CD4-positive, alpha-beta T cell treated with Interleukin-10 for 1 hour (primary cell): ENCODE measurements around the gene HAGHL.

ENCODE experiments used
- DNase-seq: peaks from one replicate; pipeline ENCODE4 v3.0.0-alpha.2; 2020

The HAGHL gene, protein sequence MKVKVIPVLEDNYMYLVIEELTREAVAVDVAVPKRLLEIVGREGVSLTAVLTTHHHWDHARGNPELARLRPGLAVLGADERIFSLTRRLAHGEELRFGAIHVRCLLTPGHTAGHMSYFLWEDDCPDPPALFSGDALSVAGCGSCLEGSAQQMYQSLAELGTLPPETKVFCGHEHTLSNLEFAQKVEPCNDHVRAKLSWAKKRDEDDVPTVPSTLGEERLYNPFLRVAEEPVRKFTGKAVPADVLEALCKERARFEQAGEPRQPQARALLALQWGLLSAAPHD

DNA sequence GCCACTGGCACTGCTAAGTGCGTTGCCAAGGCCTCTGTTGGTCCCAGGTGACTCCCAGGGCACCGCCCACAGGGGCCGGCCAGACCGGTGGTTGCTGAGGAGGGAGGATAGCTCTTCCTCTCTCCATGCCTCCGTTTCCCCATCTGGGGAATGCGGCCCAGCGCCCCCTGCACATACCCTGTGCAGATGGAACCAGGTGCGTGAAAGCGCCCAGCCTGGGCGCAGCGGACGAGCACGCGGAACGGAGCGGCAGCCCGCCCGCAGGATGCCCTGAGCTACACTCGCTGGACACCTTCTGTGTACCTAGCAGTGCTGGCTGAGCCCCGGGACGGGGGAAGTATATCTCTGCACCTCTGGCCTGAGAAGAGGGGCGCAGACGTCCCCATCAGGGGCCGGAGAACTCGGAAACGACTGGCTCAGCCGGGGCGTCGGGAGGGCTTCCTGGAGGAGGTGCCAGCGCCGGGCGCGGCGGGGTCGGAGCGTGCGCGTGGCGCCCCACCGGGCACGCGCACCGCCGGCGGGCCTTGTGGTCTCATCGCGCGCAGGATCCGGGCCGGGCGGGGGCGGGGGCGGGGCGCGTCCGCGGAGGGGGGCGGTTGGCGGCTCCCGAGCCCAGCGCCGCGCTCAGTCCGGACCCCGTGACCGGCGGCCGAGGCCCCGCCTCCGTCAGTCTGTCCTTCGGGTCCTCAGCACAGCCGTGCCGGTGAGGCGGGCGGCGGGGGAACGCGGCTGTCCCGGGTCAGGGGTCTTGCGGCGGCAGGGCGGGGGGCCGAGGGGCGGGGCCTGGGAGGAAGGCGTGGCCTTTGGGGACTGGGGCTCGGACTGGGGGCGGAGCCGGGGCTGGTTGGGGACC is at the start of gene HAGHL, which contains the start of gene CCDC78:
Gene HAGHL, plus strand, starts transcription at position 669 of the 853 bp plus-strand sequence. CDS start 404 bp downstream, outside the sequence.
Gene CCDC78, minus strand, starts transcription at position 6 of the 853 bp plus-strand sequence. CDS start 76 bp downstream, outside the sequence.
- DNase-seq = peak; percentile 74

DNA sequence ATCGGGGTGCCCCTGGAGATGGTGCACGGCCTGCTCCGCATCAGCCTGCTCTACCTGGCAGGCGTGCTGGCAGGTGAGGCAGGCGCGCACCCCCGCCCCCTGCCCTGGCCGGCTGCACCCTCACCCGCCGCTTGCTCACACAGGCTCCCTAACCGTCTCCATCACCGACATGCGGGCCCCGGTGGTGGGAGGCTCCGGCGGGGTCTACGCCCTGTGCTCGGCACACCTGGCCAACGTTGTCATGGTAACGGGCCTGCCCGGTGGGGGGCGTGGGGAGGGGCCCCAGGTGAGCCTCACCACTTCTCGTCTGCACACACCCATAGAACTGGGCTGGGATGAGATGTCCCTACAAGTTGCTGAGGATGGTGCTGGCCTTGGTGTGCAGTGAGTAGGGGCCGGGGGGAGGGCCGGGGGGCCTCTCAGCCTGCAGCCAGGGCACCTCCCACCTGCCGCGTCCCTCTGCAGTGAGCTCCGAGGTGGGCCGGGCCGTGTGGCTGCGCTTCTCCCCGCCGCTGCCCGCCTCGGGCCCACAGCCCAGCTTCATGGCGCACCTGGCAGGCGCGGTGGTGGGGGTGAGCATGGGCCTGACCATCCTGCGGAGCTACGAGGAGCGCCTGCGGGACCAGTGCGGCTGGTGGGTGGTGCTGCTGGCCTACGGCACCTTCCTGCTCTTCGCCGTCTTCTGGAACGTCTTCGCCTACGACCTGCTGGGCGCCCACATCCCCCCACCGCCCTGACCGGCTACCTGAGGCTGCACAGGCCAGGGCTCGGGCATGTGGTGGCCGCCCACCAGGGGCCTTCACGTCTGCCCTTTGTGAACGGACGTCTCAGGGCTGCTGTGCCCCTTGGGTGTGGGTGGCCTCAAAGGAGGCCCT is 49.4 kb upstream of the HAGHL start:
- no peak for DNase-seq

DNA sequence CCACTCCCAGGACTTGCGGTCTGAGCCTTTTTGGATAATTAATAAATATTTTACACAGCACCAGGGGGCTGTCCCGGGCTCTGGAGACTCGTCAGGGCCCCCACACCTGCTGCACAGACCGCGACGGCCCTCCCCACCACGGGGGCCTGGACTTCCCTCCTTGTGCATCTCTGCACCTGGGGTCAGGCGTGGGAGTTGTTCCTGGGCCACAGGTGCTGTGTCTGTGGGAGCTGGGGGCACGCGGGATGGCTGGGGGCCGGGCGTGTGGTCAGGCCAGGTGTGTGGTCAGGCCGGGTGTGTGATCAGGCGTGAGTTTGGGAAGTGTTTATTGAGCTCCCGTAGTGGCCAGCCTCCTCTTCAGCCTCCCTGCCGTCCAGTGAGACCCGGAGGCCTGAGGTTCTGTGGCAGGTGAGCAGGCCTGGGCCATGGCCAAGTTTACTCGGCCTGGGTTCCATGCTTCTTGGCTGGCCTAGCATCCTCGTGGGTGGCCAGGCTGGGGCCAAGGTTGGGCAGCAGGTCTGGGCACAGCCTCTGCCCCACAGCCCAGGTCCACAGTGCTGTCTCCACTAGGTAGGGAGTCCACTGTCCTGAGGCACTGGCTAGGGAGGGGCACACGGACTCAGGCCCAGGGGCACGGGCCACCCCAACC is 48.6 kb upstream of the HAGHL start:
- DNase-seq = no peak

DNA sequence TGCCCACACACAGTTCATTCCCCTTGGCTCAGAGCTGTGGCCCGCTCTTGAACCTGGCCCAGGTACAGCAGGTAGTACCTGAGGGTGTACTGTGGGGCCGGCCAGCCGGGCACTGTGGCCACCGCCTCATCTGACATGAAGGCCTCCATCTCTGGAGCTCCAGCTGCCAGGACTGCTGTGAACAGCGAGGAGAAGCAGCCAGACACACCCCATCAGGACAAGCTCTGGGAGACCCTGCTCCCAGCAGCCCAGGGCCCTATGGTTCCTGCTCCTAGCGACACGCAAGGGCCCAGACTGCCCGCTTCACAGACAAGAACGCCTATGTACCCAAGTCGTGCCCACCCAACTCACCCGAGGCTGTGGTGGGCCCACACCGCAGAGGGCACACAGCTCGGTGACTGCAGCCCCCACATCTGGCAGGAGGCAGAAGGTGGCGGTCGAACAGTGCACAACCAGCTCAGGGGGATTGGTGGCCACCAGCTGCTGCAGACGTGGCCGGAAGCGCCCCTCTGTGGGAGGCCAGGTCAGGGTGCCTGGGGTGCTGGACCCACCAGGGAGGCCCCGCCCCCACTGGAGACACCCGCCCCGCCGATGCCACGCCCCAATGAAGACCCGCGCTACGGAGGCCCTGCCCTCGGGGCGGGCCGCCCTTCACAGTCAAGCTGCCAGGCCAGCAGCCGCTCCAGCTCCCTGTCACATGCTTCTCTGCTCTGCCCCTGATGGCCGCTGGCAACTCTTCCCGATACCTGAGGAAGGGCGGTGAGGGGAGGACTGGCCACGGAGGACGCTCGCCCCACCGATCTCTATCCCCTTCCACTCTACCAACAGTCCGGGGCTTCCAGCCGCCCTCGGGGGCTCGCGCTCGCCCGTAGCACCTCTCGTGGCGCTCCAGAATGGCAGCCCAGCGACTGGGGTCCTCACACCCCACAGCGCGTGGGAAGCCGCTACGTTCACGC is 47.8 kb upstream of the HAGHL start:
- peak; percentile 63 for DNase-seq

DNA sequence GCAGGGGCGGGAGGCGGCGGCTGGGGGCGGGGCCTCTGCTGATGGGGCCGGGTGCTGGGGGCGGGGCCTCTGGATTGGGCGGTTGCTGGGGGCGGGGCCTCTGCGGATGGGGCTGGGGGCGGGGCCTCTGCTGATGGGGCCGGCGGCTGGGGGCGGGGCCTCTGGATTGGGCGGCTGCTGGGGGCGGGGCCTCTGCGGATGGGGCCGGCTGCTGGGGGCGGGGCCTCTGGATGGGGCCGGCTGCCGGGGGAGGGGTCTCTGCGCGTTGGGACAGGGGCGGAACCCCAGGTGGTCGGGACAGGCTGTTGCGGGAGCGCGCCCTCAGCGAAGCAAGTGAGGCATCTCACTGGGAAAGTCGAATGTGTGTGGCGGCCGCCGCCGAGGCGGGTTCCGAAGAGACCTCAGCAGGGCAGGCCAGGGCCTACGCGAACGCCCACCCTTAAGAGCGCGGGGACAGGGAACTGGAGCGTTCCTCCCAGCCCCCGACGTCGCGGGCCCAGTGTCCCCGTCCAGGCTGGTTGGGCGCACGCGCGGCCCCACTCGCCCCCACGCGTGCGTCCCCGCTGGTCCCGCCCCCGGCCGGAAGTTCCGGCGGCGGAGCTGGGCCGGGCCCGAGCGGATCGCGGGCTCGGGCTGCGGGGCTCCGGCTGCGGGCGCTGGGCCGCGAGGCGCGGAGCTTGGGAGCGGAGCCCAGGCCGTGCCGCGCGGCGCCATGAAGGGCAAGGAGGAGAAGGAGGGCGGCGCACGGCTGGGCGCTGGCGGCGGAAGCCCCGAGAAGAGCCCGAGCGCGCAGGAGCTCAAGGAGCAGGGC is 46.9 kb upstream of the HAGHL start, which contains the start of gene STUB1:
Gene STUB1, plus strand, starts transcription at position 597 of the 811 bp plus-strand sequence. Its CDS starts 116 bp downstream, at position 713.
- peak; percentile 88 for DNase-seq

DNA sequence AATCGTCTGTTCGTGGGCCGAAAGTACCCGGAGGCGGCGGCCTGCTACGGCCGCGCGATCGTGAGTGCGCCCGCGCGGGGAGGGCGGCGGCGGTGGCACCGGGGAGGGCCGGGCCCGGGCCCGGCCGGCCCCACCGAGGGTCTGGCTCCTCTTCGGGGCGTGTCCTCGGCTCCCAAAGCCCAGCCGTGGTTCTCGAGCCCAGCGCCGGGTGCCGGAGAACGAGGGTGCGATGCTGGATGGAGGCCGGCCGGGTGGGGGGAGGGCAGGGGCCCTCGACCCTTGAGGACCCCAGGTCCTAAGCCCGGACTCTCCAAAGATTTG is 46.3 kb upstream of the HAGHL start:
- no peak for DNase-seq

DNA sequence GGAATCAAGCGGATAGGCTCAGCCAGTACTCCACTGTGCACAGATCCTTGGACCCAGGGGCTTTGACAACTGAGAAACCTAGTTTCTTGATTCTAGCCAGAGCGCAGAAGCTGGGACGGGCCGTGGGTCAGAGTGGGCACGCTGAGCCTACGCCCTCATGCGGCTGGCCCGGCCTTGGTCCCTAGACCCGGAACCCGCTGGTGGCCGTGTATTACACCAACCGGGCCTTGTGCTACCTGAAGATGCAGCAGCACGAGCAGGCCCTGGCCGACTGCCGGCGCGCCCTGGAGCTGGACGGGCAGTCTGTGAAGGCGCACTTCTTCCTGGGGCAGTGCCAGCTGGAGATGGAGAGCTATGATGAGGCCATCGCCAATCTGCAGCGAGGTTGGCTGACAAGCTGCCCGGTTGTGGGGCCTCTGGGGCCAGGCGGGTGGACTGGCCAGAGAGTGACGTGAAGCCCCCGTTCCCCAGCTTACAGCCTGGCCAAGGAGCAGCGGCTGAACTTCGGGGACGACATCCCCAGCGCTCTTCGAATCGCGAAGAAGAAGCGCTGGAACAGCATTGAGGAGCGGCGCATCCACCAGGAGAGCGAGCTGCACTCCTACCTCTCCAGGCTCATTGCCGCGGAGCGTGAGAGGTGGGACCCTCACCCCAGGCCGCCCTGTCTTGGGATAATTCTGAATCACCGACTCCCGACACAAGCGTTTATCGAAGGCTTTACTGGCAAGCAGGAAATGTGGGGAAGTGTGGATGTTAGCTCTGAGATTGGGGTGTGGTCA is 45.8 kb upstream of the HAGHL start:
- DNase-seq = no peak

DNA sequence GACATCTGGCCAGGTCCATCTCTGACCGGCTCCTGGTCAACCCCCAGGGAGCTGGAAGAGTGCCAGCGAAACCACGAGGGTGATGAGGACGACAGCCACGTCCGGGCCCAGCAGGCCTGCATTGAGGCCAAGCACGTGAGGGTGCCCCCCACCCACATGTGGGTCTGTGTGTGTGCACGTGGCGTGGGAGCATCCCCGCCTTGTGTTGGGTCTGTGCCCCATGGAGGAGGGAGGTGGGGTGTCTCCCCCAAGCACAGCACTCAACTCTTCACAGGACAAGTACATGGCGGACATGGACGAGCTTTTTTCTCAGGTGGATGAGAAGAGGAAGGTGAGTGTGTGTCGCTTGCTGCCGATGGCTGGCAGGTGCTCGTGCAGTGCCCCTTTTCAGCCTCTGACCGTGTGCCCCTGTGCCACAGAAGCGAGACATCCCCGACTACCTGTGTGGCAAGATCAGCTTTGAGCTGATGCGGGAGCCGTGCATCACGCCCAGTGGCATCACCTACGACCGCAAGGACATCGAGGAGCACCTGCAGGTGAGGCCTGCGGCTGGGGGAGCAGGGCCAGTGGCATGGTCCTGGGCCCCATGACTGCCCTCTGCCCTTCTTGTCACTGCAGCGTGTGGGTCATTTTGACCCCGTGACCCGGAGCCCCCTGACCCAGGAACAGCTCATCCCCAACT is 45.0 kb upstream of the HAGHL start:
- no peak for DNase-seq

DNA sequence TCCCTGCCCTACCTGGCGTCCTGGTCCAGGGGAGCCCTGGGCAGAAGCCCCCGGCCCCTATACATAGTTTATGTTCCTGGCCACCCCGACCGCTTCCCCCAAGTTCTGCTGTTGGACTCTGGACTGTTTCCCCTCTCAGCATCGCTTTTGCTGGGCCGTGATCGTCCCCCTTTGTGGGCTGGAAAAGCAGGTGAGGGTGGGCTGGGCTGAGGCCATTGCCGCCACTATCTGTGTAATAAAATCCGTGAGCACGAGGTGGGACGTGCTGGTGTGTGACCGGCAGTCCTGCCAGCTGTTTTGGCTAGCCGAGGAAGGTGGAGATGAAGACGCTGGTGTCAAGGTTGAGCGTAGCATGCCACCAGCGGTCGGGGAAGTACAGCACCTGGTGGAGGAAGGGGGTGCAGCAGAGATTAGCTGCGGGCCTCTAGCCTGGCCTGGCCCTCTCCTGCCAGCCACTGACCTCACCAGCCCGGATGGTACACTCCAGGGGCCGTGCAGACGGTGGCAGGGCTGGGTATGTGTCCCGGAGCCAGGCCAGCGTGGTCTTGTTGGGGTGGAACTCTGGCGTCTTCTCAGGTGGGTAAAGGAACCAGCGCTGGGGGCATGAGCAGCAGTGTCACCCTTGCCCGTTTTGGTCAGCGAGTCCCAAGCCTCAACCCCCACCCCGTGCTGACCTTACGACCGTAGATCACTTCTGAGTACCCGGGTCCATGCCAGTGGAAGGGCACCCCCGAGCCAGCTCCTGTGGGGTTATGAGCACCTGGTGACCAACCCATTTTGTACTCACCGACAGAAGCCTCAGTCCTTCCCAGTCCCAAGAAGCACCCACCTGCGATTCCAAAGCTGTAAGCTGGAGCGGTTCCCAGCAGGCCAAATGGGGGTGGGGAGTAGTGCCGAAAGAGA is 44.2 kb upstream of the HAGHL start:
- DNase-seq = no peak

DNA sequence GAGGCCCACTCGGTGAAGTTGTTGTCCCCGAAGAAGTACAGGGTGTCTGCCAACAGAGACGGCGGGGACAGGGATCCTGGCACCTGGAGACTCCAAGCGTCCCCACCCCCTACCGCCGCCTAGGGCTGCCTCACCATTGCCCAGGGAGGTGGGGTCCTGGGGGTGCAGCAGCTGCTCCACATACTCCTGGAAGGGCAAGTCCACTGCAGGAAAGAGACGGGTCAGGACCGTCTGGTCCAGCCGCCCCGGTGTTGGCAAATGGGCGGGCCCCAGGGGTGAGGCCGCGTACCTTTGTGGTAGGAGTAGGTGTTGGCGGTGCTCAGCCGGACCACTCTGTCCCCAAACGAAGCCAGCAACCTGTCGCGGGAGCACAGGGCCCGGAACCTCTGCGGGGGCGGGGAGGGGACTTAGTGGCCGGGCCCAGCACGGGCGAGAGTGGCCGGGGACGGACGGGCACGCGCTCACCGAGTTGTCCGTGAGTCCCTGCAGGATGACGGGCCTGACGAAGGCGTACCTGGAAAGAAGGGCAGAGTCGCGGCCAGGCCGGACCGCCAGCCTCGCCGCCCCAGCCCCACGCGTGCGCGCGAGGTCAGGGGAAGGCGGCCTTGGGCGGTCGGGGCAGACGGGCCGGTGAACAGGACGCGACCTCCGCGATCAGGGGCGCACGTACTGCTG is 43.4 kb upstream of the HAGHL start:
- DNase-seq = no peak

DNA sequence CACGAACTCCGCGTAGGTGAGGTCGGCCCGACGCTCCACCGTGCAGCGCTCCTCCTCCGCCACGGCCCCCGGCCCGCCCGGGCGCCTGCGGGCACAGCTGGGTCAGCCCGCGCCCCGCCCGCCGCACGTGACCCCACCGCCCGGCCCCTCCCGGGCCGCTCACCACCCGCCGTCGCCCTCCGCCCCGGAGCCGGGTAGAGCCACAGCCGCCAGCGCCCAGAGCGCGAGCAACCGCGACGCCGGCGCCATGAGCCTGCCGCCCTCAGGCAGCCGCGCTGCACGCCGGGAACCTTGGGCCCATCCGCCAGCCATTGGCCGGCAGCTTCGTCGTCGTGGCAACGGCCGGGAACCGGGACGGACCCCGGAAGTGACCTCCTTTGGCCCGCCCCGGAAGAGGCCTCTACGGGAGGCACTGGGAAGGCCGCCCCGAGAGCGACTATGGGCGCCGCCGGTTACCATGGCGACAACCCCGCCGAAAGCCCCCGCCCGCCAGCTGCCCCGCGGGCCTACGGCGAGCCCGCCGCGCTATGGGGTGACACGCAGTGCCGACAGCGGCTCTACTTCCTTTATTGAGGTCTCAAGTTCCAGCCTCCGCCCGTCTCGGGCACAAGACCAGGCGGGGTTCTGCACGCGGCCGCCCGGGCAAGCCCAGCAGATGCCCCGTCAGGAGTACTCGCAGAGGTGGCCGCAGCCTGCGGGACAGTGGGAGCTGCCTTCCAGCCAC is 42.7 kb upstream of the HAGHL start, which contains the start of gene JMJD8:
Gene JMJD8, minus strand, starts transcription at position 264 of the 724 bp plus-strand sequence. Its CDS starts 15 bp downstream, at position 249.
- DNase-seq = peak; percentile 98

DNA sequence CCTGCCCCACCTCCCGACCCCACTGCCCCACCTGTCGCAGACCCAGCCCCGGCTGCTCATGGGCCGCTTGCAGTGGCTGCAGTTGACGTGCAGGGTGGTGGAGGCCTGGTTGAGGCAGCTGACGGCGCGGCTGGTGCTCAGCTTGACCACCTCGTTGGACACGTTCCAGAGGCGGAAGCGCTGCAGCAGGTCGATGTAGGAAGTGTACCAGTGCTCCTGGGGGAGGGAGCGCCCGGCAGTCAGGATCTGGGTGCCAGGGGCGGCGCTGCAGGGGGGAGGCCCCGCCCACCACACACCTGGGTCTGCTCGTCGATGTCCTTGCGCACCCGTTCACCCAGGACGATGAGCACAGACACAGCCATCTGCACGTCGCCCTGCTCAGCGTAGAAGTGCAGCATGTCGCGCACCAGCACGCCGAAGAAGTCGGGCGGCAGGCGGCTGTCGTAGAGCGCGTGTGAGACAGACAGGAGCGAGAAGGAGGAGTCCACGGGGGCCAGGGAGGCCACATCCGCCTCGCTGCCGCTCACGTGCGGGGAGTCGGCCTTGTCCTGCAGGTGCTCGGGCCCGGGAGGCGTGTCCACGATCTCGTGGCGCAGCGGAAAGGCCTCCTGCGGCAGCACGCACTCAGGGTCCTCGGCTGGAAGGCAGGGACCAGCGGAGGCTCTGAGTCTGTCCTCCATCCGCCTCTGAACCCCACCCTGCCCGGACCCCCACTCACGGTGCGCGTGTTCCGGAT is 41.8 kb upstream of the HAGHL start:
- no peak for DNase-seq

DNA sequence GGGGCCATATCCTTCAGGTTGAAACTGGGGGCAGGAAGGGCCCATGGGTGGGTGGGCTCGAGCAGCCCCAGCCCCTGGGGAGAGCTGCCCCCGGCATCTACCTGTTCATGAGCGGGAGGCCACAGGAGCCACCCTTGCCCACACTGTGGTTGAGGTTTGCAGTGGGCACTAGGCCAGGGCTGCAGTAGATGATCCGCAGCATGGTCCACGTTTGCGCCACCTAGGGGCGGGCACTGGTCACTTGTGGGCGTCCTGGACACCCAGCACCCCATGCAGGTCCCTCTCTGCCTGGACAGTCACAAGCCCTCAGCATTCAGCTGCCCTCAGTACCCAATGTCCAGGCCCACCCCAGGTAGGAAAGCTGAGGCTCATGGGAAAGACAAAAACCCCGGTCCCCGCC is 40.9 kb upstream of the HAGHL start:
- DNase-seq = no peak

DNA sequence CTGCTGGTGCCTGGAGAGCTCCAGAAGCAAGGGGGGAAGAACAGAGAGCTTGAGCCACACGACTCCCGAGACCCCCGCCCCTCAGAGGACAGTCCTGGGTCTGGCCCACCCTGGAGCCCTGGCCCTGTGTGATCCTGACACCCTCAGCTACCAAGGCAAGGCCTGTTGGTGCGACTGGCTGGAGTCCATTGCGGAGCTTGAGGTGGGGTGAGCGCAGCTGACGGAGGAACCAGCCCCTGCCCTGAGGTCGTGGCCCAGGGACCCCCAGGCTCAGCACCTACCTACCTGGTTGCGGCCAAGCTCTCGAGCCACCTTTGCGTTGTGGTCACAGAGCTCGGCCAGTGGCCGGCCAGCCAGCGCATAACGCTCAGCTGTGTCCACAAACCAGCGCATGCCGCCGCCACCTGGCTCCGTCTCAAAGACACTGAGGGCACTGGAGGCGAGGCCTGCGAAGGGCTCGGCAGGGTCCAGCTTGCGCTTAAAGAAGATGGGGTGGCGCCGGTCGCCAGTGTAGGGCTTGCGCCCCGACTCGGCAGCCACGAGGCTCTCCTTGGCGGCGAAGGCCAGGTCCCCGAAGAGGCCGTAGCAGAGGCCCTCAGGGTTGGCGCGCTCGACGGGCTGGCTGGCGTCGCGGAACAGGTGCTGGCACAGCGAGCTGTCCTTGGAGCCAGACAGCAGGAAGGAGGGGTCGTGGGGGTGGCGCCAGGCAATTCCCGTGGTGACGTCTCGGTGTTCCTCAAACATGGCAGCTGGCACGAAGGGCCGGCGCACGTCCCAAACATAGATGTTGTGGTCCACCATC is 40.2 kb upstream of the HAGHL start:
- no peak for DNase-seq

DNA sequence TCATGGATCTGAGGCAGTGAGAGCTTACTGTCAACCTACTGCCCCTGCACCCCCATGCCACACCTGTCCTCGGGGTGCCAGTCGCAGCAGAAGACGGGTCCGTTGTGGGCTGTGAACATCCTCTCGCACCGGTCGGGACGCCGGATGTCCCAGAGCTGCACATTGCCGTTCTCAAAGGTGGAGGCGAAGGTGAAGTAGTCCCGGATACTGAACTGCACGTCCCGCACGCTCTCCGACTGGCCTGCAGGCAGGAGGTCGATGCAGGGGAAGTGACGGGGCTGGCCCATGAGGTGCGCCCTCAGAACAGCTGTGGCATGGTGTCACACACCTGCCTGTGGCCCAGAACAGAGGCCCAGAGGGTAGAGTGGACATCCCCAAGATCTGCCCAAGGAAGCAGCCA is 39.4 kb upstream of the HAGHL start:
- no peak for DNase-seq
